ENCODE measurements around the gene CDK14. TPM values are rescaled to one million over a fixed set of nuclear protein-coding genes. Genes with fewer than 3 reads are reported as not detected.

The CDK14 gene
- total and polyA plus RNA-seq, 2 donors = 8.8 to 78.5 TPM

DNA sequence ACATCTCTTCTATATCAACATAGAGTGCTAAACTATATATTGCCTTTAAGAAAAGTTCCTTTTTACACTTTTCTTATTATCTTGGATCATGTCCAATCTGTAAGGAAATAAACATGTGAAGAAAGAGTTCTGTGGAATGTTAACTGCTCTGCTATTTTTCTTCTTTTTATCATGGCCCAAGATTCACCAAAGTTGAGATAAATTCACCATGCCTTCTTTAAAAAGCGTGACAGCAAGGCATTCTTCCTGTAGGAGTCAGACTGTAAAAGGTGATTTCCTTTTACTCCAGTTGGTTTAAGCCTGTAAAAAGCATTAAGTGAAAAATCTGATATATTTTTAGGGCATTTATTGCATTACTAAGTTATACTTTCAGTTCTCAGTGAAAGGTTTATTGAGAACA lies 502.4 kb downstream of the CDK14 start:
- 70% methylated on average over 1 of the region's 1 CpG for WGBS
- Histone ChIP-seq H3K4me3 (ENCODE audit: low read depth, low read length) (no peak overlapping the region), H3K27ac (ENCODE audit: low read depth) (no peak overlapping the region), H3K36me3 (ENCODE audit: insufficient read depth) (no peaks in the 10 kb centered on the region), H3K4me1 (ENCODE audit: insufficient read depth) (no peaks in the 10 kb centered on the region)
- peak; percentile 21 for DNase-seq (ENCODE audit: extremely low spot score)

DNA sequence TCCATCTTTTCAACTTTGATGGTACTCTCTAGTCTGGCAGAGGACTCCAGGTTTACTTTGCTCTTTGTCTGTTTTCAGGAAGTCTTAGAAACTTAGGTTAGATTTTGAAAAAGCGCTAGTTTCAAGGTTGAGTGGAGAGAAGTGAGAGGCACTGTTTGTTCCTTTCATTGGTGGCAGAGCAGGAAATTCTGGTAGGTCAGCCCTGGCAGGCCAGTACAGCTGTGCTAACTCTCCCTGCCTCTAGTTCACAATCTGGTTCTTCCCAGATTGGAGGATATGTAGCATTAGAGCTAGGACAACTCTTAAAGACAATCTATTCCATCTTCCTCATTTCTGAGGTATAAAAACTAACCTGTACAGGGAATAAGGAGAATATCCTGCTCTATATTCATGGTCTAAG lies 507.2 kb downstream of the CDK14 start:
- WGBS = 94% methylated on average over 1 of the region's 1 CpG
- no peak for DNase-seq (ENCODE audit: extremely low spot score)

DNA sequence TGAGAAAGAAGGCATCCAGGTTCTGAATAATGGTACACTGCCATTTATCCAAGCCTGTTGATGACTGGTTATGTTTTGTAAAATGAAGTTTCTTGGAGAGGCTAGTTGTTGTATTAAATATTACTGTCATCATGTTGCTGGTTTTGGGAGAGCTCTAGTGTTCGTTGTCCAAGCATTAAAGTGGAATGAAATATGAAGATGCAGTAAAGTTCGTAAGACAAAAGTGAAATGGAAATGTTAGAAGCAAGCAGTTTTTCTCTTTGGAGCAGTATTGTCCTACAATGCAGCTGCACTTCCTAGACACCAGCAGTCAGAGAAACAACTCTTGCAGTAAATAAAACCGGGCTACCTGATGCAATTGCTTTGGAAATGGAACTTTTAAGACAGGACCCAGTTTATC lies 511.3 kb downstream of the CDK14 start:
- H3K27ac ChIP-seq (ENCODE audit: low read depth) = no peak overlapping the region
- no peaks in the 10 kb centered on the region for H3K4me1 ChIP-seq (ENCODE audit: insufficient read depth)
- WGBS = 59% methylated on average over 3 of the region's 3 CpGs
- no peak overlapping the region for H3K4me3 ChIP-seq (ENCODE audit: low read depth, low read length)
- no peak for DNase-seq (ENCODE audit: extremely low spot score)
- H3K36me3 ChIP-seq (ENCODE audit: insufficient read depth) = no peaks in the 10 kb centered on the region

More for the DNA sequence above, 507.2 kb downstream of the CDK14 start:
- Histone ChIP-seq H3K27ac (ENCODE audit: low read depth) (no peak overlapping the region), H3K36me3 (ENCODE audit: insufficient read depth) (no peaks in the 10 kb centered on the region), H3K4me3 (ENCODE audit: low read depth, low read length) (no peak overlapping the region), H3K4me1 (ENCODE audit: insufficient read depth) (no peaks in the 10 kb centered on the region)

DNA sequence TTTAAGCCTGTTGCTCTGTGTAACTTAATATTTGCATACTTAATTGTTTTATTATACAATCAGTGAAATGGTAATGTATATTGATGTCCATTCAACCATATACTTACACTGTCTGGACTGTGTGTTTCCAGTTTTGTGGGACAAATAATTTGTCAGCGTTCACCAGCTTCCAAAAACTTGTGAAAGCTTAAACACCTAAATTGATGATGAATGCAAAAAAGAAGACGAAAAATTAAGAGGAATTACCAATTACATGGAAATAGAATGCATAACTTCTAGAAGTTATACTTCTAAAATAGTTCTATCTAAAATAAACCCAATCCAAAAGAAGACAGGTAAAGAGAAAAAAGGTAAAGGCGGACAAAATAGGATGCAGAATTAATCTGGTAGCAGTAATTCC lies 513.1 kb downstream of the CDK14 start:
- no peak for DNase-seq (ENCODE audit: extremely low spot score)
- 96% methylated on average over 3 of the region's 3 CpGs for WGBS
- Histone ChIP-seq H3K4me1 (ENCODE audit: insufficient read depth) (no peaks in the 10 kb centered on the region), H3K36me3 (ENCODE audit: insufficient read depth) (no peaks in the 10 kb centered on the region), H3K4me3 (ENCODE audit: low read depth, low read length) (no peak overlapping the region), H3K27ac (ENCODE audit: low read depth) (no peak overlapping the region)

DNA sequence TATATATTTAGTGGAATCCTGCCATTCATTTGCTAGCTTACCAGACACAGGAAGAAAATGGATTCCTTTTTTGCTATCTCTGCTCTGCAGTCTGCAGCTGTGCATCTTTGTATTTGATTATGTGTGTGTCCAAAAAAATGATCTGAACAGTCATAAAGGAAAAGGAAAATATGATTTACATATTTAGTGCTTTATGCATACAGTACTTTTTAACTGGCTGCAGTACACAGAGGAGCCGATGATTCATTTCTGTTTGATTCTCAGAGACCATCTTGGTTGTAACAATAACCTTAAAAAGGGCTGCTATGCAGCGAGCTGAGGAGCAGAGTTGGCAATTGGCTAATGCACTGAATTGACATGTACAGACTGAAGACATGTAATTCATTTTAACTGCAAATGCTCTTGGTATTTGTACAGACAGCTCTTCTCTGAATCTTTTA lies 516.8 kb downstream of the CDK14 start:
- Histone ChIP-seq H3K4me3 (ENCODE audit: low read depth, low read length) (no peak overlapping the region), H3K36me3 (ENCODE audit: insufficient read depth) (no peaks in the 10 kb centered on the region), H3K4me1 (ENCODE audit: insufficient read depth) (no peaks in the 10 kb centered on the region), H3K27ac (ENCODE audit: low read depth) (no peak overlapping the region)
- 43% methylated on average over 2 of the region's 2 CpGs for WGBS
- DNase-seq (ENCODE audit: extremely low spot score) = no peak

DNA sequence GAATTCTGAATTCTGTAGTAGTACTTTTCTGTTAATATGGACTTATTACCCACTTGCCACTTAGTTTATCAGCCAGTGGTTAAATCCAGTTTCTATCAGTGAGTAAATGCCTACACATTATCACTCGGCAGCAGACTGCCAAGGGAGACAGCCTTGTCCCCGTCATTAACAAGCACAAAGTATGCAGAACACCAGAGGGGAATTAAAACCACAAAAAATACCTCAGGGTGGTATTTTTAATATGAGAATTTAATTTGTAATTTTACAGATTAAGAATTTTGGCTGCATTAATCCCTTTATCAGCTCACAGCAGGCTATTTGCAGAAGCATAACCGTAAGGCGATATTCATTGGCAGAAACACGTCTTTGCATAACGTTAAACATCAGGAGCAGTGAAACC lies 518.1 kb downstream of the CDK14 start:
- 91% methylated on average over 6 of the region's 6 CpGs for WGBS
- Histone ChIP-seq H3K27ac (ENCODE audit: low read depth) (no peak overlapping the region), H3K36me3 (ENCODE audit: insufficient read depth) (no peaks in the 10 kb centered on the region)

DNA sequence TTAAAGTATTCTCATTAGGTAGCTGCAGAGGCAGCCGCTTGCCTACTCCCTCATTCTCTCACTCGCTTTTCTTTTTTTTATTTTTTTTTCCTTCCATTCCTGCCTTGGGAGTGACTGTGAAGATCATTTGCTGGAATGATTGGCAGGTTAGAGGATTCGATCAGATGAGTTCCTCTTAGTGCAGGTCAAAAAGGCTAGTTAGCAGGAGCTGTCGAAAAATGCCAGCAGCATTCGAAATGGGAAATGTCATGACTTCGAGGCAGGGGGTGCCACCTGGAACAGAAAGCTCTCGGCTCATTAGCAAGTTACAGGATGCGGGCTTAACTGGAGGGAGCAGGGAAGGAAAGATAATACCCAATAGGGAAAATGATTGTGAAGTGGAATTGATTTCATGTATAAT lies 530.6 kb downstream of the CDK14 start:
- no peak for DNase-seq (ENCODE audit: extremely low spot score)
- WGBS = 89% methylated on average over 8 of the region's 8 CpGs
- Histone ChIP-seq H3K27ac (ENCODE audit: low read depth) (no peak overlapping the region), H3K4me1 (ENCODE audit: insufficient read depth) (no peaks in the 10 kb centered on the region), H3K4me3 (ENCODE audit: low read depth, low read length) (no peak overlapping the region), H3K36me3 (ENCODE audit: insufficient read depth) (no peaks in the 10 kb centered on the region)

More for the DNA sequence above, 518.1 kb downstream of the CDK14 start:
- Histone ChIP-seq H3K4me3 (ENCODE audit: low read depth, low read length) (no peak overlapping the region), H3K4me1 (ENCODE audit: insufficient read depth) (no peaks in the 10 kb centered on the region)
- DNase-seq (ENCODE audit: extremely low spot score) = no peak

DNA sequence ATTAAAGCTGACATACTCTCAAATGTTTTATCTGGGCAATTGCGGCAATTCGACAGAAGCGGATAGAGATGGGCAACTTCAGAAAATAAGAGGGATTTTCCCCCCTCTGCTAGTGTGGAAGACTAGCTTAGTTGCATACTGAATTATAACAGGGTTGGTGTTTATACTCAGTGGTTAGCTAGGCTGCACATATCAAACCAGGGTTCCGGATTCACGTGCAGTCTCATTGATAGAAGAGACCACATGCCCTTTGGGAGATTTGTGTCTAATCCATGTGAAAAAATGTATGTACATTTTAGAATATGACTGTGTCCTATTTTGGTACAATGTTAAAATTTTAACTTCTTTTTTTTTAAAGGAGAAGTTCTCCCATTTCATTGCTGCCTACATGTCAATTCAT lies 531.2 kb downstream of the CDK14 start:
- H3K4me3 ChIP-seq (ENCODE audit: low read depth, low read length) = no peak overlapping the region
- no peaks in the 10 kb centered on the region for H3K4me1 ChIP-seq (ENCODE audit: insufficient read depth)
- no peak overlapping the region for H3K27ac ChIP-seq (ENCODE audit: low read depth)
- no peak for DNase-seq (ENCODE audit: extremely low spot score)
- WGBS = 63% methylated on average over 5 of the region's 5 CpGs
- H3K36me3 ChIP-seq (ENCODE audit: insufficient read depth) = no peaks in the 10 kb centered on the region

DNA sequence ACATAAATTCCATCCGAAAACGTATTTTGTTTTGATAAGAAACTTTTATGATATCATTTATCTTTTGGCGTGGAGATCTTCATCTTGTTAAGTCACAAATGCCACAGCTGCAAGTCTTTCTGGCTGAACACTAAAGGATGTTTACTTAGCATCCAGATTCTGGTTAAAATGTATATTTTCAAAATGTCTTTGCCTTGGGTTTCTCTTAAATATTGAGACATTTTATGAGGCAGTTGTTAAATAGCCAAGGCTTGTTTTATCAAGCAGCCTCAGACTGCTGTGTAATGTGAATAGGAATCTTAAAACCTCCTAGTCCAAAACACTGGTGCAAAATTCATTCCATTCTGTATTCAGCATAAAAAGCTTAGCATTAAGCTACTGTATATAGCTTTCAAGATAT lies 531.8 kb downstream of the CDK14 start:
- no peak overlapping the region for H3K27ac ChIP-seq (ENCODE audit: low read depth)
- peak; percentile 25 for DNase-seq (ENCODE audit: extremely low spot score)
- H3K4me3 ChIP-seq (ENCODE audit: low read depth, low read length) = no peak overlapping the region
- WGBS = 14% methylated on average over 3 of the region's 3 CpGs
- H3K4me1 ChIP-seq (ENCODE audit: insufficient read depth) = no peaks in the 10 kb centered on the region
- no peaks in the 10 kb centered on the region for H3K36me3 ChIP-seq (ENCODE audit: insufficient read depth)

DNA sequence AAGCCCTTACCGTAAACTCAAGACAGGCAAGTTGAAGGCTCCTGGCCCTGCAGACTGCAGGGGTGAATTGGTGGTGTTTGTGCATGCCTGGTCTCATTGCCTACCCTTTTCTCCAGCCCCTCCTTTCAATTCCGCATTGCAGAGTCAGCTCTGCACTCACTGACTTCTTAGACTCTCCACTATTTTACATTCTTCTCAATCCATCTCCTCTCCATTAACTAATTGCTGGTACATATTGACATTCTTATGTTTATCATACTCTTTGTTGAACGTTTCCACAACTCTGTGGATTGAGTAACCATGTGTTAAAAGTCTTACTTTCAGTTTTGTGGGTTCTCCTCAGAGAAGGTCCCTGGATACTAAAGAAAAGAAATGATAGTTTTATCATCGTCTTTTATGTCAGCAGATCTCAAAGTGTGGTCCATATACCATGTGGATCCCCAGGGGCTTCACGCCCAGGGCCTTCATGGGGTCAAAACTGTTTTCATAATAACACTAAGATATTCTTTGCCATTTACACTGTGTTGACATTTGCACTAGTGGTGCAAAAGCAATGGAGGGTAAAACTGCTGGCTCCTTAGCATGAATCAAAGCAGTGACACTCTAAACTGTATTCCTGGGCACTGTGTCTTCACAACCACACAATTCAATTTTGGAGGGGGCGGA lies 532.7 kb downstream of the CDK14 start:
- H3K4me3 ChIP-seq (ENCODE audit: low read depth, low read length) = no peak overlapping the region
- no peak for DNase-seq (ENCODE audit: extremely low spot score)
- no peak overlapping the region for H3K27ac ChIP-seq (ENCODE audit: low read depth)
- no peaks in the 10 kb centered on the region for H3K36me3 ChIP-seq (ENCODE audit: insufficient read depth)
- no peaks in the 10 kb centered on the region for H3K4me1 ChIP-seq (ENCODE audit: insufficient read depth)
- WGBS = 65% methylated on average over 6 of the region's 6 CpGs

DNA sequence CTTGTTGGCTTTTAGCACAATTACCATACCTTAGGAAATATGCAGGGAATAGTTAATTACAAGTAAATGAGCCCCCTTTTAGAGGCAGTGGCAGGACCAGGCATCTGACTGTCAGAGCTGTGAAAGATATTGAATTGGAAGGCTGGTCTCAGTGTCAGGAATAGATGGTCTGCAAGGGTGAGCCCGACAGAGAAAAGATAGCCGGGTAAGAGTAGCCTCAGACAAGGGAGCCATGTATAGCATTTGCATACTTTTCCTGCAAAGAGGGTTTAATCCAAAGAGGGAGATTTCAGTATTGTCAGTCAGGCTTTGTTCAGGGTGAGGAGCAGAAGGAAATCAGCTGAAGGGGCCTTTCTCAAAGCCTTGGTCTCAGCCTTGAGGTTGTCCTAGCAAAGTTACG lies 539.2 kb downstream of the CDK14 start:
- Histone ChIP-seq H3K36me3 (ENCODE audit: insufficient read depth) (no peaks in the 10 kb centered on the region), H3K27ac (ENCODE audit: low read depth) (no peak overlapping the region), H3K4me3 (ENCODE audit: low read depth, low read length) (no peak overlapping the region), H3K4me1 (ENCODE audit: insufficient read depth) (no peaks in the 10 kb centered on the region)
- DNase-seq (ENCODE audit: extremely low spot score) = no peak
- WGBS = 95% methylated on average over 3 of the region's 3 CpGs

DNA sequence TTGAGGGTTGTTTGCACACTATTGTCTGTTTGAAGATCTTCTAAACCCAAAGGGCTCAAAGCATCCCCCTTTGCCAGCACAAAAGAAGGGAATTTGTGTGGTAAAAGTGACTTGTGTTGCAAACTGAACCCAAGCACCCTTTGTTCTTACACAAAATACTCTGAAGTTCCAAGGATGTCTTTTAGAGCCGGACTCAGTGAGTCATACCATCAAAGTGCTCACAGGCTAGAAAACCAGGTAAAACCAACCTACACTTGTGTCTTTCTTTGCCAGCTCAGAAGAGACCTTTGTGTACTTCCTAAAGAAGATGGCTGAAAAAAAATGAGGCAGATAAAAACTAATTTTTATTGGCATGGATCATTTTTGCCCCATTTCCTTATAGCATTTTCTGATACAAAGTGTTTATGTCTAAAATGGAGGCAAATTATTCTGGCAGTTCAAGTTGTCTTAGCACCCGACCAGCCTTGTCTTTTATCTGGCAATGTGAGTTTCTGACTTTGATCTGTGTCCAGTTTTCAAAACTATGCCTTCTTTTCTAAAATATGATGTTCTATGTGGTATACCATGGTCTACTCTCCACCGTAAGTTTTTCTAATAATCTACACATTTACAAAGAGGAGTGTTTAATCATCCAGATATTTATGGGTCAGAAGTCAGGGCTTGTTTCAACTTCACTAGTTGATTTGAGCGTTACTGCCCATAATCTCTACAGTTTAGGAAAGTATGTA lies 539.7 kb downstream of the CDK14 start:
- H3K27ac ChIP-seq (ENCODE audit: low read depth) = no peak overlapping the region
- 78% methylated on average over 4 of the region's 4 CpGs for WGBS
- H3K36me3 ChIP-seq (ENCODE audit: insufficient read depth) = no peaks in the 10 kb centered on the region
- DNase-seq (ENCODE audit: extremely low spot score) = no peak
- no peak overlapping the region for H3K4me3 ChIP-seq (ENCODE audit: low read depth, low read length)
- no peaks in the 10 kb centered on the region for H3K4me1 ChIP-seq (ENCODE audit: insufficient read depth)

DNA sequence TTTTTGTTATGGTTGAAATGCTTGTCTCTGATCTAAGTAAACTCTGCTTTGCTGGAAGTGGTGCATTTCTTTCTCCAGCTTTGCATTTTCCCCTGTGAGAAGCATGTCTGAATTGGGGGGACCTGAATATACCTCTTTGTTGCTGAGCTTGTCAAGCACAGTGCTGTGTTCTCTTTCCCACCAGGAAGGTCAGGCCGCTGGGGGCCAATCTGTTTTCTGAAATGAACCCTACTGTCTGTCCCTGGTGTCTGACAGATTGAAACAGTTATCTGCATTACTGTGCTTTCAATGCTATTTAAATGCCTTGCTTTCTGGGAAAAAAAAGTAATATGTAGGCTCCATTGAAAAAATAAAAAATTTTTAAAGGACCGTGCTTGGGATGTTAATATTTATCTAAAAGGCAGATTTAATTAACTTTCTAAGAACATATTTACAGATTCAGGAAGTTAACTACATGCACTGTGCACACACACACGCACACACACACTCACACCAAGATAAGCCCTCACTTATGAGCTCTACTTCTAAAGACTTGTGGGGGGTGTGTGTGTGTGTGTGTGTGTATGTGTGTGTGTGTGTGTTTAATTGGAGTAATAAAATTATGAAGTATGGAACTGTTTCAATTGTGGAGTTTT lies 541.1 kb downstream of the CDK14 start:
- H3K4me3 ChIP-seq (ENCODE audit: low read depth, low read length) = no peak overlapping the region
- no peaks in the 10 kb centered on the region for H3K36me3 ChIP-seq (ENCODE audit: insufficient read depth)
- no peak for DNase-seq (ENCODE audit: extremely low spot score)
- no peaks in the 10 kb centered on the region for H3K4me1 ChIP-seq (ENCODE audit: insufficient read depth)
- WGBS = 74% methylated on average over 3 of the region's 3 CpGs
- no peak overlapping the region for H3K27ac ChIP-seq (ENCODE audit: low read depth)

DNA sequence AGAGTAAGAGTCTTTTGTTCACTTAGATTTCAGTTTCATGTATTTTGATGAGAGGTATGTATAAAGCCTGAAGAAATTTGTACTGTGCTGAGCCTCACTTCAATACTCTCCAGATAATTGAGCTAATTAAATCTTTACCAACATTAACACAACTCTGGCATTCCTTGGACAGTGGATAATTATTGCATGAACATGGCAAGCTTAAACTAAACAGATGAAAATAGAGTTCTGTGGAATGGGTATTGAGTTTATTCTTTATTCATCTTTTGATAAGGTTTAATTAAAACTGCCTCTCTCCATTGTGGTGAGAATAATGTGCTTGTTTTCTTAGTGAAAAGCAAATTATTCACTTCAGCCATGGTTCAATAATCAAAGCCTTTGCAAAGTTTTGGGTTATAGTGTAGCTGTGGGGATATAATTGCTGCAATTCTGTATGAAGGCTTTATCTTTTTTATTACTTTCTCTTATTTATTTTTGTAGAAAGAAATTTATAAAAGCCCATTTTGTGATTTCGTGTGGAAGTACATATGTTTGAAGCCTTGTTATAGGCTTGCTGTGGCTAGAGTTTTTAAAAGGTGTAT lies 541.8 kb downstream of the CDK14 start:
- no peak for DNase-seq (ENCODE audit: extremely low spot score)
- no peaks in the 10 kb centered on the region for H3K36me3 ChIP-seq (ENCODE audit: insufficient read depth)
- no peaks in the 10 kb centered on the region for H3K4me1 ChIP-seq (ENCODE audit: insufficient read depth)
- no peak overlapping the region for H3K27ac ChIP-seq (ENCODE audit: low read depth)
- H3K4me3 ChIP-seq (ENCODE audit: low read depth, low read length) = no peak overlapping the region
- 94% methylated on average over 1 of the region's 1 CpG for WGBS
